ENCODE results near the gene TIPRL.

GRCh38 chr1:168172250-168172915 lies 6.4 kb upstream of the TIPRL start:
- no peak for TF ChIP-seq CTCF (IDR thresholded peaks at IDR 0.05)
- no peak for TF ChIP-seq EP300 (IDR thresholded peaks at IDR 0.05)
- no peak for TF ChIP-seq POLR2AphosphoS5 (IDR thresholded peaks at IDR 0.05)

All from upper lobe of left lung (tissue), 4 donors.